GM21723 (cell line): Measurements from ENCODE around the gene TTYH1.
"Not testable (repeated sequence)": the region's sequence is repeated elsewhere in the genome, so short reads cannot be mapped to it uniquely, and the experiment has no call there.

Experiments
- ATAC-seq: cut with Tn5 transposase; IDR thresholded peaks from one replicate; pipeline ENCODE4 v1.9.1; 2021; ENCODE audit warnings: mild to moderate bottlenecking, moderate library complexity; ENCODE audit not compliant: unreplicated experiment

TTYH1 gene

DNA sequence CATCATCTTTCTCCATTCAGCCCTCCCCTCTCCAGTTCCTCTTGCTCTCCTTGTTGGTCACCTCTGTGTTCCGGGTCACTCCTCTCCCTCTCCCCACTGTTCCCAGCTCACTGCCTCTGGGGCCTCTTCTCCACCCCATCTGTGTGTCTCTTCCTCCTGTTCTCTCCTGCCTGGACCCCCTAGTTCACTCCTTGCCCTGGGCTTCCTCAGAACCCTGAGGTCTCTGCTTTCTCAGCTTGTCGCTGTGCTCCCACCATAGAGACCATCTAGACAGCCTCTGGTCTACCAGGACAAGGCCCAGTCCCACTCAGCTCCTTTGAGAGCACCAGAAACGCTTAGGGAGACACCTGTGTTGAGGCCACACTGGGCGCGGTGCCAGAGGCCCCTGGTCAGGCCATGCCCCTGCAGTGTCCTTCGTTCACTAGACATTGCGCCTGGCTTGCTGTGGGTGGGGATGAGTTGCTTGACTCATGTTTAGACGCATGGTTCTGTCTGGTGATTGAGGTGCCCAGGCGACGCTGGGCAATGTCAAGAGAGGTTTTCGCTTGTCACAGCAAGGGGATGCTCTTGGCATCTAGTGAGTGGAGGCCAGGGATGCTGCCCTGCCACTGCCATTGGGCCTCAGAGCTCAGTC, 43.5 kb downstream of the TTYH1 start:
- ATAC-seq = no peak

DNA sequence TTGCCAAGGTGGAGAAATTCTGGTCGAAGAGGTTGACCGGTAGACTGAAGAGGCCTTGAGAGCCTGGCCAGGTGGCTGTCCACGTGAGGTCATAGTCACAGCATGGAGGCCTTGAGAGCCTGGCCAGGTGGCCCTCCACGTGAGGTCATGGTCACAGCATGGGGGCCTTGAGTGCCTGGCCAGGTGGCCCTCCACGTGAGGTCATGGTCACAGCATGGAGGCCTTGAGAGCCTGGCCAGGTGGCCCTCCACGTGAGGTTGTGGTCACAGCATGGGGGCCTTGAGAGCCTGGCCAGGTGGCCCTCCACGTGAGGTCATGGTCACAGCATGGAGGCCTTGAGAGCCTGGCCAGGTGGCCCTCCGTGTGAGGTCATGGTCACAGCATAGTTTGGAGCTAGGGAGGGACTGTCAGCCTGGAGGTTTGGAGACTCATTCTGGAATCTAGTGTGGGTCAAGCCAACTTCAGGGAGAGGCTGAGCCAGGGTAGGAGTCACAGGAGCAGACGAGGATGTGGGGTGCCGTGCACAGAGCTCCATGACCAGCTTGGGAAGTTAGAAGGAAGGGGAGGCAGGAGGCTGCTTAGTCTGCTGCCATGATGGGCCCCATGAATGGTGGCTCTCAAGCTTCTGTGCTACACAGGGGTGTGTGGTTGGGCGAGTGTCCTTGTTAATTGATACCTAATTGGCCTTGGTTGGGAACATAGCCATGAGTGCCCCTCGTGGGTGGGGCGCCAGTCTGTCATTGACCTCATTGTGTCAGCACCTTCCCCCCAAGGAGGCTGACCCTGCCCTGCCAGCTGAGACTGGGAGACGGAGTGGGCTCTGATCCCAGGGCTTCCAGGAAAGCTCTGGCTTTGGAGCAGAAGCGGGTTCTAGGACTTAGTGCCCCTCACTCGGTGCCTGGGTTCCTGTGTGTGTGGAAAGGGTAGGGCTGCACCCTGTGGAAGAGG, 44.3 kb downstream of the TTYH1 start:
- no peak for ATAC-seq

DNA sequence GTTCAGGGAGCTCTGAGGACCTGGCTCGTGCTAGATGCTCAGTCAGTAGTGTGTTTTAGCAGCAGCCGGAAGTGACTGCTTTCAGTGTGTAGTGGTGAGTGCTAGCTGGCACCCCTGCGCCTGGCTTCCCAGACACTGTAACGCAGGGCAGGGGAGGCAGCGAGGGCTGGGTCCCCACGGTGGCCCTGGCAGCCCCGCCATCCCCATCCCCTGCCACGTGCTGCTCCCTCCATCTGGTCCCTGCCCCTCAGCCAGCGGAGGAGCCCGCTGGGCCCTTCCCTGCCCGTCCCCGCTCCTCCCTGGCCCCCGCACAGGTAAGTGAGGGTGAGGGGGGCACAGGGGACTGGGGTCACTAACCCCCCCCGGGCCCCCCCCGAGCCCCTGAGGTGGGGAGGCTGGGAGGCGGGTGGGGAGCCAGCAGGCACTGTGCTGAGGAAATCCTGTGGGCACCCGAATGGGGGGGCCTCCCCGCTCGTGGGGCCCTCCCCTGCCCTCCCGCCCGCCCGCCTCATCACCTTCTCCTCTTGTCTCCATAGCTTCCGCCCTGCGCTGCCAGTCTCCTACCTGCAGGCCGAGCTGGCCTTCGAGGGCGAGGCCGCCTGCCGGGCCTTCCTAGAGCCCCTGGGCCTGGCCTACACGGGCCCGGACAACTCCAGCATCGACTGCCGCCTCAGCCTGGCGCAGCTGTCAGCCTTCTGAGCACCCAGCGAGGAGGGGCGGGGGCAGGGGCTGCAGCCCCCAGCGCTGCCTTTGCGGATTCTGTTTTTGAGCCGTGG, 45.2 kb downstream of the TTYH1 start:
- ATAC-seq = no peak

DNA sequence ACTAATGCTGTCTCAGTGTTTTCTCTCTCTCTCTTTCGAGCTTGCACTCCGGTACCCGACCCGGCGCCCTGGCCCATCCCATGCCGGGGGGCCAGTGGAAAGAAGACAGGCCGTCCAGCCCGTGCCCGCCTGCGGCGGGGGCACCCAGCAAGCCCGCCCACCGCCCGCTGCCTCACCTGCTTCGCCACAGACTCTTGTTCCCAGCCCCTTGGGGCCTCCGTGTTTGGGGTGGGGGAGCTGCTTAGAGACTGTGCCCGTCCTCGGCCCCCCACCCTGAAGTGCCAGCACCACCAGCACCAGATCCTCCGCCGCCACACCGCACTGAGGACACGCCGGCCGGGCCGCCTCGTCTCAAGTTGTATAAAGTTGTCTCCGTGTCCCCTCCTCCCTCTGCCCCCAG, 45.9 kb downstream of the TTYH1 start:
- ATAC-seq = no peak

DNA sequence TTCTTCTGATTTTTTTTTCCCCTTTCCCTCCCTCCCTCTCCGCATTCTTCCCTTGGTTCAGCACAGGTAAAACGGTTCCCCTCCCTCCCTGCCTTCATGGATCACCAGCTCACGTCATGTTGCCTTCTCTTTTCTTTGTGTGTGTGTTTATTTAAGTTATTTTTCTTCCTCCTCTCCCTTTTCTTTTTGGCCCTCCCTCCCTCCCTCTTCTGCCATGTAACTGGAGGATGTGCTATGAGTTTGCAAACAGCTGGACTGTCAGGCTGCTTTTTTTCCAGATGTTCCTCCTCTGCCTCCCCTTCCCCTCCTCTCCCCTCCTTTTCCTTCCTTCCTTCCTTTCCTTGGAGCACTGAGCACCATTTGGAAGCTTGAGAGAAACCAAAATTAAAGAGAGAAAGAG, 46.3 kb downstream of the TTYH1 start:
- no peak for ATAC-seq

DNA sequence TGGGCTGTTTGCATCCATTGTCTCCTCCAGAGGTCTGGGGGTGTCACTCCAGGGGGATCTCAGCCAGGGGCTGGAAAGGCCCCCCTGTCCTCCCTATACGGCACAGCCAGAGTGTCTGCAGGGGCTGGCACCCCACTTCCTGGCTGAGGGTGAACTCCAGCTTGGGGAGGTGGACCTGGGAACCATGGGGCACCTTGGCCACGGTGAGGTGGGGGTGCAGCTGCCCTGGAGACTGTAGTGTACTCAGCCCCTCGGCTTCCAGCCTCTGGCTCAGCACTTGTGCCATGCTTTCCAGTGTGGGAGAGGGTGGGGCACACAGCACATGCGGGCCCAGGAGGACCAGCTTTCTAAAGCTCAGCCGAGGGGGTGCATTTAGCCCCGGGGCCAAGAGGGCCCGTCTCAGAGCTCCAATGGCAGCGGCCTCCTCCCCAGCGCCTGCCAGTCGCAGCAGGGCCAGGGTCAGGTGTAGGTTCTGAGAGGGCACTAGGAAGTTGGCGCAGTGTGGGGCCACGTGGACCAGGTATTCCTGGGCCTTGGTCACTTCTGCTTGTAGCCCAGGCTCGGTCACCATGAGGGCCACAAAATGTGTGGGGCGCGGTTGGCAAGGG, 46.9 kb downstream of the TTYH1 start:
- no peak for ATAC-seq

DNA sequence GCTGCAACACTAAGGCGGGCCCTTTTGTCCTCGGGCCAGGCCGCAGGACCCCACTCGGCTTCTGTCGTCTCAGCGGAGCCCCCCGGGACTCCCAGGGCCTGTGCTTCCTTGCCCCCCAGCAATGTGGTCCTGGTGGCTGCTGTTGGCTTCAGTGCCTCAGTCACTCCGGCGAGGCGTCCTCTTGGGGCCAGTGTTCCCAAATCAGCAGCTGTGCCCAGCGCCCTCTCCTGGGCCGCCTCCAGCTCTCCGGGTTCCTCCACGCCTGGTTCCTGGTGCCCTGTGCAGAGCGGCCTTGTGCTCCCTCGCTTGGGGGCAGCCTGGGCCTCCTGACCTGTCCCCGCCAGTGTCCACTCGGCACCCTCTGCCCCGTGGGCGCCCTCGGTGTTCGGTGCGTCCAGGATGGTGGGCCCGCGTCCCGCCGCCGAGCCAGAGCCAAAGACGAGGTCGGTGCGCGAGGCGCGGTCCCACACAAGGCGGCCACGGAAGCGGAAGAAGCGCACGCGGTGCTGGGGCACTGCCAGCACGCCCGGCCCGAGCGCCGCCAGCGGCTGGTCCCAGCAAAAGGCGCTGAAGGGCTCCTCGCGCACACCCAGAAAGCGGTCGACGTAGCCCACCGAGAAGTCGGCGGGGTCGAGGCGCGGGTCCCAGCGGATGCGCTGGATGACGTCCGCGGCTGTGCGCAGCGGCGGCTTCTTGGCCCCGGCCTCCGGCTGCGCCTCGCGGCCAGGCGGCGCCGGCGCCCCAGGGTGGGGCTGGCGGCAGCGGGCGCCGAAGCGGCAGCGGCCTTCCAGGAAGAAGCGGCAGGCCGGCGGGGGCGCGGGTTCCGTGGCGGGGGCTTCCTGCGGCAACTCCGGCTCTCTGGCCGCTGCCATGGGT, 47.6 kb downstream of the TTYH1 start:
- ATAC-seq = peak; percentile 14

DNA sequence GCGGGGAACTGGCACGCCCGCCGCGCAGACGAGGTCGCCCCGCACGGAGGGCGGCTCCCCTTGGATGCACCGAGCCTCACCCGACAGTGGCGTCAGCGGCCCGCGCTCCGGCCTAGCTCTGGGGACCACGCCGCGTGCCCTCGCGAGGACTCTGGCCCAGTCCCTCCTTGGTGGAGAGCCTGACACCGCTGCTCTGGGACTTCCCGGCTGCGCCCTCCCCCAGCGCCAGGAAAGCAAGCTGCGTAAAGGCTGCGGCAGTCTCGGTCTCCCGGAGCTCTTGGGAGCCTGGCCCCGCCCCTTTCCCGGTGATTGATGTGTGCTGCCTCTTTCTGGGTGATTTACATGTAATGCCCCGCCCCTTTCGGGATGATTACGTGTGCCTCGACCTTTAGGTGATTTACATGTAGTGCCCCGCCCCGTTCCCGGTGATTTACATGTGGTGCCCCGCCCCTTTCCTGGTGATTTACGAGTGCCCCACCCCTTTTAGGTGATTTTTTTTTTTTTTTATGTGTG, 48.3 kb downstream of the TTYH1 start, which contains the start of gene LENG9:
LENG9 (minus strand) TSS at position 248 of the 513 bp plus-strand sequence. CDS start 252 bp downstream, outside the sequence.
- ATAC-seq = peak; percentile 57

DNA sequence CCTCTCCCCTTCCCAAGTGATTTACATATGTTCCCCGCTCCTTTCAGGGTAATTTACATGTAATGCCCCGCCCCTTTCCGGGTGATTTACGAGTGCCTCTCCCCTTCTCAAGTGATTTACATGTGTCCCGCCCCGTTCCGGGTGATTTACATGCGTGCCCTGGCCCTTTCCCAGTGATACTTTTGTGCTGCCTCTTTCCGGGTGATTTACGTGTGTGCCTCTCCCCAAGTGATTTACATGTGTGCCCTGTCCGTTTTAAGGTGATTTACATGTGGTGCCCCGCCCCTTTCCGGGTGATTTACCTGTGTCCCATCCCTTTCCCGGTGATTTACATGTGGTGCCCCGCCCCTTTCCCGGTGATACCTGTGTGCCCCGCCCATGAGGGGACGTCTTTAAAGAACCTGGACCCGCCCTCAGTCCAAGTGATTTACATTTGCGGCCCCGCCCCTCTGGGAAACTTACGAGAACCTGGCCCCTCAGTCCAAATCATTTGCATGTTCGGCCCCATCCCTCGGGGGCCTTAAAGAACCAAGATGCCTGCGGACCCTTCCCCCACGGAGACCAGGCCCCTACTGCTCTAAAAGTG, 48.9 kb downstream of the TTYH1 start:
- peak; percentile 45 for ATAC-seq

DNA sequence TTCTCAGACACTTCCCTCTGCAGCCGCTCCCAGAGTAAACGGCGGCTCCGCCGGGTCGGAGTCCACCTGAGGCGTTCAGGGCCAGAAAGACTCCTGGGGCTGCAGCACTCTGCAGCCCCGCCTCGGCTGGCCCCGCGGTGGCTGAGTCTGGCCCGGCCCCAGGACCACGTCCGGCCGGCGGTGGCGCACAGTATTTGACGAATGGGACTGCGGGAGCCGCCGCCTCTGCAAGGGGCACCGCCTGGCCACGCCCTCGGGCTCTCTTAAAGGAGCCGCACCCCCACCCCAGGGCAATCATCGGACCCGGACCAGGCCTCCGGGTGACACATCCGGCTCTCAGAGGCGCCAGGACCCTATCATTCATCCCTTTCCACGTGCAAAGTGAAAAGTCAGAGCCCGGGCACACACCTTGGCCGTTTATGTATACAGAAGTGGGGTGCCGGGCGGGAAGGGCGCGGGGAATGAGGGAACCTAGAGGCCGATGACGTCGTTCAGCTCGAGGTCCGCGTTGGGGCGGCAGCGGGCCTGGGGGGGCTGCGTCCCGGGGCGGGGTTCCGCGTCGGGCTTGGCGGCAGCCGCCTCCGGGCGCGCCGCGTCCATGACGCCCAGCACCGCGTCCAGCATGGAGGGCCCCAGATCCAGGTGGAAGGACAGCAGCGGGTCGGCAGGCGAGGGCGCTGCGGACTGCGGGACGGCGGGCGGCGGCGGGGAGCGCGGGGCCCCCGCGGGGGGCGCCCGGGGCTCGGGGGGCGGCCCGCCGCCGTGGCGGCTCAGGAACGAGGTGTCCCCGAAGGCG, 49.6 kb downstream of the TTYH1 start:
- peak; percentile 49 for ATAC-seq

DNA sequence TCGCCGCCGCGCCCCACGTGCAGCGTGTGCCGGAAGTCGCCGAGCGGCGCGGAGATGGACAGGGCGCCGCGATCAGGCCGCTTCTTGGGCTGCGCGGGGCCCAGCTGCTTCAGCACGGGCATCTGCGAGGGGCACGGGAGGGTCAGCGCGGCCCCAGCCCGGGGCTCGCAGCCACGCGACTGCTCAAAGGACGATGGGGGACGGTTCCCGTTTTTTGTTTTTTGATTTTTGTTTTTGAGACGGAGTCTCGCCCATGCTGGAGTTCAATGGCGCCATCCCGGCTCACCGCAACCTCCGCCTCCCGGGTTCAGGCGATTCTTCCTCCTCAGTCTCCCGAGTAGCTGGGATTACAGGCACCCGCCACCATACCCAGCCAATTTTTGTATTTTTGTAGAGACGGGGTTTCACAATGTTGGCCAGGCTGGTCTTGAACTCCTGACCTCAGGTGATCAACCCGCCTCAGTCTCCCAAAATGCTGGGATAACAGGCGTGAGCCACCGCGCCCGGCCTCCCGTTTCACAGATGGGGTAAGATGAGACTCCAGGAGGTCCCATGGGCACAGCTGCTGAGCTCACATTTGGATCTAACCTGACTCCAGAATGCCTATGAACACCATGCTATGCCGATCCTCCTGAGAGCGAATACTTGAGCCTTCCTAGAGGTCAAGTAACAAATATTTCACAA, 50.3 kb downstream of the TTYH1 start:
- ATAC-seq = no peak

DNA sequence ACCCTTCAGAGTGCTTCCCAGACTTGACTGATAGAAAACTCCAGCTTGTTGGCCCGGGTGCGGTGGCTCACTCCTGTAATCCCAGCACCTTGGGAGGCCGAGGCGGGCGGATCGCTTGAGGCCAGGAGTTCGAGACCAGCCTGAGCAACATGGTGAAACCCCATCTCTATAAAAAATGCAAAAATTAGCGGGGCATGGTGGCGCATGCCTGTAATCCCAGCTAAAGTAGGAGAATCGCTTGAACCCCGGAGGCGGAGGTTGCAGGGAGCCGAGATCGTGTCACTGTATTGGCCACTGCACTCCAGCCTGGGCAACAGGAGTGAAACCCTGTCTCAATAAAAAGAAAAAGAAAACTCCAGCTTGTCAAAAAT, 50.8 kb downstream of the TTYH1 start:
- not testable (repeated sequence) for ATAC-seq

DNA sequence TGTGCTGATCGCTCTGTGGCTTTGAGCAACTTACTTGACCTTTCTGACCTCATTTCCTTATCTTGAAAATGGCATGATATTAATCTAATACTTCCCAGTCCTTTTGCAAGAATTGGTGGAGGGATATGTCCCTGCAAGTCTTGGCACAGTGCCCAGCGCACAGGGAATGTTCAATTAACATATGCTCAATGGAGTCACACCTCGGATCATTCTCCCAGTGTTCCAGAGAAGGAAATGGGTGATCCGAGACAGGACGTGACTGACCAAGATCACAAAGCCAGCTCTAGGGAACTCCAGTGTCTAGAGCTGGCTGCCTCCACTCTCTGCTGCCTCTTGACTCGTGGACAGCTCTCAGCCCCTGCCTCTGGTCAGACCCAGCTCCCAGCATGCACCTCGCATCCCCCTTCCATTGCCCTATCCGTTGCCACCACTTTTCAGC, 54.3 kb downstream of the TTYH1 start:
- no peak for ATAC-seq

DNA sequence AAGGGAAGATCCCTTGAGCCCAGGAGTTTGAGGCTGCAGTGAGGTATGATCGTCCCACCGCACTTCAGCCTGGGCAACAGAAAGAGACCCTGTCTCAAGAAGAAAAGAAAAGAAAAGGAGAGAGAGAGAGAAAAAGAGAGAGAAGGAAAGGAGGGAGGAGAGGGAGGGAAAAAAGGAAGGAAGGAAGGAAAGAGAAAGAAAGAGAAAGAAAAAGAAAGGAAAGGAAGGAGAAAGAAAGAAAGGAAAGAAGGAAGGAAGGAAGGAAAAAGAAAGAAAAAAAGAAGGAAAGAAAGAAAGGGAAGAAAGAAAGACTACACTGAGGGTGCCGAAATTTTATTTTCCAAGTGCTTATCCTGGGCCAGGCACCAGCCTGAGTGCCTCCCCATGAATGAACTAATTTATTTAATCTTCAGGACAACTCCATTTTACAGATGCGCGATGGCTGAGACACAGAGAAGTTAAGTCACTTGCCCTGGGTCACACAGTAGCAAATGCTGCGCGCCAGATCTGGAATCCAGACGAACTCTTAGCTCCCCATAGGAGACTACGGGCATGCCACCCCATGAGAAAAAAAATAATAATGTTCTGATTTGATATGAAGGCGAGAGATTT, 55.1 kb downstream of the TTYH1 start:
- no peak for ATAC-seq

DNA sequence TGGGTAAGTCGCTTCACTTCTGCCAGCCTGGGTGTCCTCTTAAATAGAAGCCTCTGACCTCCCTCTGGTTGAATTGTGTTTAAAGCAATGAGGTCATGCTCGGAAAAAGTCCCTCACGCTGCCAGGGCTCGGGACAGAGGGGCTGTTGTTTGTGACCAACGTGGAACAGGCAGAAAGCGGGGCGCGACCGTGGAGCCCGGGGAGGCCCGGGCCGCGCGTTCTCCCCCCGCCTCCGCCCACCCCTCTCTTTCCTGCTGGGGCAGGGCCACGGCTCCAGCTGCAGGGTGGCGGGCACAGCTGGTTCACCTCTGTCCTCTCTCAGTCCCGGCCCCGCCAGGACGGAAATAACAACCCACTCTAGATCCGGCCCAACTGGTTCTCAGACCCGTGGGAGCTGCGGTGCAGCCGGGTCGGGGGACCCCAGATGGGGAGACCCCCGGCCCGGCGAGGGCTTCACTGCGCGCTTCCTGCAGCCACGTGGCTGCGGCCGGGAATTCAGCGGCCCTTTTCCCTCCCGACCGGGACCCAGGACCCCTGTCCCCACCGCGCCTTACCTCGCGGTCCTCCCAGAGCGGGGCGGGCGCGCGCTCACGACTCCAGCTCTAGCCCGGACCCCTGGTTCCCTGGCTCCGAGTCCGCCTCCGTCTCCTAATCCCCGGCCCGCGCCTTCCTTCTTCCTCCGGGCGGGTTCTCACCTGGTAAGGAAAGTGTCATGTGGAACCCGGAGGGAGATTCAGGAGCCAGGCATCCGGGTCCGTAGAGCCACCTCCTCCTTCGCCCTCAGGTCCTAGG, 55.9 kb downstream of the TTYH1 start:
- ATAC-seq = no peak

DNA sequence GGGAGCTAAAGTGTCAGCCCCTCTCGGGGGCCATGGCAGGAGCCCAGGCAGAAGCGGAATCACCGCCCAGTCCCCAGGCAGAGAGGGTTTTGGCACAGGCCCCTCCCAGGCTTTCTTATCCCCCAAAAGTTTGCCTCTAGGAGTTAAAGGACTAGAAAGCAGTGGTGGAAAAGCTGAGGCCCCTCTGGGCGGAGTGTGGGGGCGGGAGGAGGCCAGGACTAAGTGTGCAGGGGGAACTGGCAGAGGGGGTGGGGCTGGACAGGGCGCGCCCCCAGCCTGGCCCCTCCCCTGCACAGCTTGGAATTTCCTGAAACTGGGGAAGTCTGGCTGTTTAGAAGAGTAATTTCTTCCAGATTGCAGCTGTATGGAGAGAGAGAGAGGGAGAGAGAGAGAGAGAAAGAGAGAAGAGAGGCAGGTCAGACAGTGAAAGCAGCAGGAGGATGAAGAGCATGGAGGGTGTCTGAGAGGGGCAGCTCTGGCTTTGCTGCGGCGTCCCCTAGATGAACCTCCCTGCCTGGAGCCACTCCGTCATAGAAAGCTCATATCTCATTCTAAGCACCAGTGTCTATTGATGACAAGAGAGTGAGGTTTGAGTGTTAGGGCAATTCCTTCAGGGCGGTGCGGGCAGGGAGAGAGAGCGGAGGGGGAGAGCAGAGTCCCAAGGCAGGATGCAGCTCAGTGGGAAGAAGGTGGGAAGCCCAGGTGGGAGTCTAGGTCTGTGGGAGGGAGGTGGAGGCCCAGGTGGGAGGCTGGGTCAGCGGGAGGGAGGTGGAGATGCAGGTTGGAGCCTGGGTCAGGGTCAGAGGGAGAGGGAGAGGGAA, 58.0 kb downstream of the TTYH1 start, which contains the start of gene CDC42EP5:
CDC42EP5 (minus strand) TSS at position 226 of the 821 bp plus-strand sequence. CDS start 7,749 bp downstream, outside the sequence.
- ATAC-seq = no peak
